Activated CD4-positive, alpha-beta T cell treated with anti-CD3 and anti-CD28 coated beads, Interleukin-2, amount 50 U/mL, for 24 hours (primary cell): ENCODE measurements around the gene CRYBG2.

Experiments used
- DNase-seq, 2 donors: peaks; one replicate each; pipeline ENCODE4 v3.0.0-alpha.2; 2020; ENCODE audit warnings: low read depth in 1 of 2, low spot score in 1 of 2

Gene CRYBG2

DNA sequence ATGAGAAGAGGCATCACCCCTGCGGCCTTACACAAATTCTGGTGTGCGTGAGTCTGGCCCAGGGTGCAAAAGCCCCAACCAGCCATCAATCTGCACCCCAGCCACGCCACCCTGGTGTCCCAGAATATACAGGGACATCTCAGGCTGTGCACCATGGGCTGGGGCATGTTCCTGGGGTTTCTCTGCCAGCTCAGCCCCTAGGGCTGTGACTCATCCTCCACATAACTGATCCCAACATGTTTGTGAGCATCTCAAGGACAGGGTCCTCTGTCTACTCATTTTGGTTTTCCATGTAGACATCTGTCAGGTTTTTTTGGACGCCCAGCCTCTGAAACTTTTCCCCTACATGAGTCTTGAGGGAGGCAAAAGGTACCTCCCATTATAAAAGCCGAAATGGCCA, 18.1 kb upstream of the CRYBG2 start:
- DNase-seq = no peak

DNA sequence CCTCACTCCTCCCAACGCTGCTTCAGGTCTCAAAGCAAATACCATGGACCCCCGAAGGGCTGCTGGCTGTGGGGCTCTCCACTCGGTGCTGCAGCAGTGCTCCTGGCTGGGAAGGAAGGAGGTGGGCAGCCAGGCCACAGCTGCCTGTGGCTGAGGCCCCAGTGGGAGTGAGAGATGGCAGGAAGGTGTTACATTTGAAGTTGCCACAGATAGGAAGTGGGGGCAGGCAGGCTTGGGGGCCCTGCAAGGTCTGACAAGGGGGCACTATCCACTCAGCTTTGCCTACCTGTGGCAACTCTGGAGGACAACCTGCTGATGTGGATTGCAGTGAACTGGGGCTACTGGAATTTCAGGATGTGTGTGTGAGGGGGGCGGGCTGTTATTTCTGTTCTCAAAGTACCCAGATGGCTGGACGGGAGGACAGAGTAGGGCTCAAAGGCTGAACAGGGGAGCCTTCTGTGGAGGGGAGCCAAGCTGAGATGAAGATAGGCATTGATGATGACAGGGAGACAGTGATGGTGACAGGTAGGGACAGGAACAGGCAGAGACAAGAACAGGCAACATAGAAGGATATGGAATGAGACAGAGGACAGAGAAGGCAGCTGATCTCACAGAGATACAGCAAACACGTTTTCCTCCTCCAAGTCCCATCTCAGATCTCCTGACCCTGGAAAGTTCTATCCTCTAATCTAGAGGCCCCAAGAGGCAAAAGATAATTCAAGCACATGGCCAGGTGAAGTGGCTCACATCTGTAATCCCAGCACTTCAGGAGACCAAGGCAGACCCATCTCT, 16.9 kb upstream of the CRYBG2 start:
- no peak for DNase-seq

DNA sequence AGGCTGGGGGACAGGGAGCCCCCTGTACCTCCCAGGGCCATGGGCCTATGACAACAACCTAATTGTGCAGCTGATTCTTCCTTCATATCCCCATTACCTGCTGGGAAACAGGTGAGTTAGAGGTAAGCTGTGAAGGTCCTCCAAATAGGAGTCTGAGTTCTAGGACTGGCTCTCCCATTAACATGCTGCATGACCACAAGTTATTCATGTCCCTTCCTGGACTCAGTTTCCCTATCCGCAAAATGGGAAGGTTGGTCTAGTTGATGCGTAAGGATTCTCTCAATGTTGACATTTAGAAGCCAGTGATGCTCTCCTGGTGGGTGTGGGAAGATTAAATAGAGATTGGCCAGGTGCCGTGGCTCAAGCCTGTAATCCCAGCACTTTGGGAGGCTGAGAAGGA, 14.6 kb upstream of the CRYBG2 start:
- no peak for DNase-seq

DNA sequence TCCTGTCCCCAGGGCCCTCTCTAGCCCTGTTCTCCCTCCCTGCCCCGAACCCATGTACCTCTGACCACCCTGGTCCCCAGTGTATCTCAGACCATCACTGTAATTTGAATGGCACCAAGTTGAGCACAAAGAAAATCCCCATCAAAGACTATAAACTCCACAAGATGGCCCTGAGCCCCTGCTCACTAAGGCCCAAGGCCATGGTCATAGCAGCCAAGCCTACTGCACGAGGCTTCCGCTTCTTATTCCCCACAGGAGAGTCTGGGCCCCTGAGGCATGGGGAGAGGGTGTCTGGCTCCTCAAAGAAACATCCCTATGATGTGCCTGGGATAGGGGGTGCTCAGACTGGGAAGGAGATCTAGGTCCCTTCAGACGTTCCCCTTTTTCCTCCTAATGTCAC, 14.1 kb upstream of the CRYBG2 start:
- DNase-seq = no peak

DNA sequence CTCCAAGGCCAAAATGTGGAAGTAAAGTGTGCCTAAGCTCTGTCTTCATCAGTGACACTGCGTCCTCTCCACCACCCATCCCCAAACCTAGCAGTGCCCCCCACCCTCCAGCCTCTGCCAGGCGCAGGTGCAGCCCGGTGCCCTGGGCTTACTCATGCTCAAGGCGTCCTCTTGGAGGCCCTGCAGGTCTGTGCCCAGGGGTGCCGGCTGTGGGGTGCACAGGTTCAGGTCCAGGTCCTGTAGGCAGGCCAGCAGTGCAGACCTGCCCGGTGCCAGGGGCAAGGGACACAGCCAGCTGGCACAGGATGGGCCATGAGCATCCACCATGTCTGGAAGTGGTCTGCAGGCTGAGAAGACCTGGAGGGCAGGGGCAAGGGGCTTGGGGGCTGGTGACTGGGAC, 13.5 kb upstream of the CRYBG2 start:
- no peak for DNase-seq

DNA sequence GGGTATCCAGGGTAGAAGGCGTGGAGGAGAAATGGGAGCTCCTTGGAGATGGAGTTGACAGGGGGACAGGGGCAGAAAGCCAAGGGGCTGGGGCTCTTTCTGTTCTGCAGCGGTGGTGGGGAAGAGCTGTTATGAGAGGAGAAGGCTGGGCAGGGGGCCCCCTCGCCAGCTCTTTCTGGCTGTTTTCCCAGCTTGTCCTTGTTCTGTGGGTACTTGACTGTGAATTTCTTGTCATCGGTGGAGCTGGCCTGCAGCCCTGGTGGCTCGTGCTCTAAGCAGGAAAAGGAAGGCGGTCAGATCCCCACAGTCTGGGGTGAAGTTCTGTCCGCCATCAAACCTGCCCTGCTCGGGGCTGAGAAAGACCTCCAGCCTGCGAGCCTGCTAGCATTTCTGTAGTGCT, 11.0 kb upstream of the CRYBG2 start:
- DNase-seq = no peak

DNA sequence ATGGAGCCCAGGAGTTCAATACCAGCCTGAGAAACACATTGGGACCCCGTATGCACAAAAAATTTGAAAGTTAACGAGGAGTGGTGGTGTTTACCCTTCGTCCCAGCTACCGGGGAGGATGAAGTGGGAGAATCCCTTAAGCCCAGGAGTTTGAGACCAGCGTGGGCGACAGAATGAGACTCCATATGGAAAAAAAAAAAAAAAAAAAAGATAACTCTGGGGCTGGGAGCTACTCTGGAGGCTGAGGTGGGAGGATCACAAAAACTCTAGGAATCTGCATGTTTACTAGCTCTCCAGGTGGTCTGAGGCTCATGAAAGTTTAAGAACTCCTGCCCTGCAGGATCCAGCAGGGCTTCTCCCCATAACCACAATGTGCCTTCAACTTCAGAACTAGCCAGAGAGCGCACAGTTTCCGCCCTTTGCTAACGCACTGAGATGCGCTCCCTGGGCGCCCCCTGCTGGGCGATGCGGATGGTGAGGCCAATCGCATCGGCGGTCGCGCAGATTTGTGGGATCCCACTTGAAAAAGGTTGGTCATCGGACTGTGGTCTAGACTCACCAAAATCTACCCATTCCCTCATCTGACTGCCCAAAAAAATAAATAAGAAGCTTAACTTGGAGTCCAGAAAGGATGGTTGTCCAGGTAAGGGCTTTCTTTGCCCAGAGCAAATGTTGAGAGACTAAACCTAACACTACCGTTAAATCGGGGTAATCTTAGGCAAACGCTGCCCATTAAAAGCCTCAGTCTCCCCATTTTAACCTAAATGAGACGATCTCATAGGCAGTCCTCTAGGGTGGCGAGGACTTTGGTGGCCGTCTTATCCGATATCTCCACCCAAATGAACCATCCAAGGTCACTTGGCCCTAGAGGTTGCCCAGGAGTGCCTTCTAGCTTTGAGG, 9.9 kb upstream of the CRYBG2 start:
- DNase-seq = peak; percentile 75 to 77

DNA sequence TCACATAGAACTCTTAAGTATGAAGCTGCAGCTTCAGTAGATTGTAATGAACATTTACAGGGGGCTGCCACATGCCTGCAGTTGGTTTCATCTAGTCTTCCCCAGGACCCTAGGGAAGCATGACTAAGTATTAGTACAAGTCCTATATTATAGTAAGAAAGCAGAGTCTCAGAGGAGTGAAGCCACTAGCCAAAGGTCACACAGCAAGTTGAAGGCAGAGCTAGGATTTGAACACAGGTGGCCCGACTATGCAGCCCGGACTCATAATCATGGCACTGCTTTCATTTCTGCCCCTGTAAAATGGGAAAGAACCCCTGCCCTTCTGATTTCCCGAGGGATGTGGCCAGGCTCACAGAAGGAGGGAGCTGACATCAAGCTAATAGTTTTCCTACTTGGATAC, 8.4 kb upstream of the CRYBG2 start:
- DNase-seq = no peak

DNA sequence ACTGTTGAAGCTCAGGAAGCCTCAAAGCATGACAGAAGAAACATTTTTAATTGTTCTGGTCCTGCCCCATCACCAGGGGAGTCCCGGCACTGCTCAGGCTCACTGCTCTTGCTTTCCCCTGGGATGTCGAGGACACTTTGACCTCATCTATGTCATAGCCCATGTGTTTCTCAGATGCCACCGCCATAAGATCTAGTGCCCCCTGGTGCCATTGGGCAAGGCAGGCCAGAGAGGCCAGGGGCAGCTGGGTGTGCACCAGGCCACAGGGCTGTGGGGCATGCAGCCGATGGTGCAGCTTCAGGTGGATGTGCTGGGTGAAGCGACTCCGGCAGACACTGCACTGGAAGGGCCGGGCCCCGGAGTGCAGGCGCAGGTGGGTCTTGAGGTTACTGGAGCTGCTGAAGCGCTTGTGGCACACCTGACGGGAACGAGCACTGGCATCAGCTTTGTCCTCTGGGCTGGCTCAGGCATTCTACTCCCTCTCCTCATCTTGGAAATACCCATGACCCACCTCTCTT, 7.7 kb upstream of the CRYBG2 start:
- no peak for DNase-seq

DNA sequence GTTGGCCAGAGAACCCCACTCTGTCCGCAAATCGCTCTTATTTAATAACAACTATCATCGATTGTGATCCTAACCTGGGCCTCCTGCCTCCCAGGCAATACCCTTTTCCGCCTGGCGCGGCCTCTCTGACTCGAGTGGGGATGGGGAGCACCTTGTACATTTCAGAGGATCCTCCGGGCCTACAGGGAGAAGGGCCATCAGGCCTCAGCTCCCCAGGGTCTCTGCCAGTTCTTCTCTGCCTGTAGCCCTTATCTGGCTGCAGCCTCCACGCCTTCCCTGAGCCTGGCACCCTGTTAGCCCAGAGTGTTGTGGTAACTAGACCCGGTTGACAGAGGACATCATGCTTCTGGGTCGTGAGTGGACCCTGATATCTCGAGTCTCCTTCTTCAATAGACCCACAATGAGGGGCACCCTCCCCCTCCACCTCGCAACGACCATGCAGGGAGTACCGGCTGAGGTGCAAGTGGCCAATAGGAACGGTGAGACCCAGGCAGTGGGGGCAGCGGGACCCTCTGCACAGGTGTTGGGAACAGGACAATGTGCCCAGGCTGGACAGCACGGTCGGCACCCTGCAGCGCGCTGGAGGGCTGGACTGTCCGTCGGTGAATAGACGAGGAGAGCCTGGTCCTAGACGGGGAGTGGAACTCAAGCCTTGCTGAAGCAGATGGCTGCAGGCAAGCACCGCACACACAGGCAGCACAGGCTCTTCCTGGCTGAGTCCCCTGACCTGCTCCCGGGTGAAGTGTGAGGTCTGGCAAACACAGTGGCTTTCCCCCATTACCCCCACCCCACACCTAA, 7.1 kb upstream of the CRYBG2 start:
- no peak for DNase-seq

DNA sequence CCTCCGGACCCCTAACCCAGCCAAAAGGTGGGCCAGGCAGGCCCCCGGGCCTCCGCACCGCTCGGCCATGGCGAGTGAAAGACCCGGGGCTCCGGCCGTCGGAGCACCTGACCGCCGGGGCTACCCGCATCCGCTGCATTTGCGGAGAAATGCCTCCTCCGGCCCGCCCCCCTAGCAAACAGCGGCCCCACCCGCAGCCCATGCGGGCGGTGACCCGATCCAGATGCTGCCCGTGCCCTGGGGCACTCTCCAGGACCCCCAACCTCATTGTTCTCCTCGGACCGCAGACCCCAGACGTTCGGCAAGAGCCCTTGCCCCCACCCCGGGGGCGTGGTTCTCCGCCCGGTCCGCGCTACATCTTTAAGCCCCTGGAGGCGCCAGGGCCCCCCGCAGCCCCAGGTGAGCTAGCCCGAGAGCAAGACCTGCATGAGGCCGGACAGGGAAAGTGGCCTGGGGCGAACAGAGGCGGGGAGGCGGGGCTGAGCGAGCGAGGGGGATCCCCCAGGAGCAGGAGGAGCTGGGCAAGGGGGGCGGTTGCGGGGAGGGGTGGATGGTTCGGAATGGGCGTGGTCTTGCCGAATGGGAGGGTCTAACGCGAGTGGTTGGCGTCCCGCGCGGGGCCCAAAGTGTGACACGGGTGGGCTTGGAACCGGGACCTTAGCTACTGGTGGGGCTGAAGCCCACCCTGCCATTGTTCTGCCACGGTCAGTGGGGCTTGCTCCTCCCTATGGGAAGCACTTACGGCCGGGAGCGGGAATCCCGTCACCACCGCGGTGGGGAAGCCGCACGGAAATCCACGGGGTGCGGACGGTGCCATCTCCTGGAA, 6.3 kb upstream of the CRYBG2 start:
- peak in 1 of 2 donors; percentile 15 for DNase-seq

DNA sequence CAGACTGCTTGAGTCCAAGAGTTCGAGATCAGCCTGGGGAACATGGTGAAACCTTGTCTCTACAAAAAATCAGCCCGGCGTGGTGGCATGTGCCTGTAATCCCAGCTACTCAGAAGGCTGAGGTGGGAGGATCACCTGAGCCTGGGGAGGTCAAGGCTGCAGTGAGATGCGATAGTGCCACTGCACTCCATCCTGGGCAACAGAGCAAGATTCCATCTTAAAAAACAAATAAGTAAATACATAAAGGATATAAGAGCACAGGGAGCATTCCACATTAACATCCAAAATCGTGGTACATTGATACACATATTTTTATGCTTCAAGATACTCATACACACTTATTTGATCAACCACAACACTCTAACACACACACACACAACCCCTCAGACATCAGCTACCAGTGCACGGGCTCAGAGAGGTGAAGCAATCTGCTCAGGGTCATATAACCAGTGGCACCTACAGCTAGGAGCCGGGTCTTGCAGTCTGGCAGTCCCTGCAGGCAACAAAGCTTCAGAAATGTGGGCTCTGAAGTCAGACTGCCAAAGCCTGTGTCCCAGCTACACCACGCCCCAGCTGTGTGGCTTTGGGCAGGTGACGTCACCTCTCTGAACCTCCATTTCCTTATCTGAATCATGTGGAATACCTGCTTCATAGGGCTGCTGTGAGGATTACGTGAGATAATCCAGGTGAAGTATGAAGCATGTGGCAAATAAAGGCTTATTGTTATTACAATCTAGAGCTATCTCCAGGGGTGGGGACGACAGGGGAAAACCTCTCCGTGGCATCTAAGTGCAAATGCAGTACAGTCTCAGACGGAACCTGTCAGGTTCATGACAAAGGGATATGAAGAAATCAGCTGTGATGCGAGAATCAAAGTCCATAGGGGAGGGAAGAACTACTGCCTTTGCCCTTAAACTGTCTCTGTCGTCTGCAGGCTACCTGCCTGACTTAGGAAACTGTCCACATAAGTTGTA, 4.8 kb upstream of the CRYBG2 start:
- peak in 1 of 2 donors; percentile 44 for DNase-seq

DNA sequence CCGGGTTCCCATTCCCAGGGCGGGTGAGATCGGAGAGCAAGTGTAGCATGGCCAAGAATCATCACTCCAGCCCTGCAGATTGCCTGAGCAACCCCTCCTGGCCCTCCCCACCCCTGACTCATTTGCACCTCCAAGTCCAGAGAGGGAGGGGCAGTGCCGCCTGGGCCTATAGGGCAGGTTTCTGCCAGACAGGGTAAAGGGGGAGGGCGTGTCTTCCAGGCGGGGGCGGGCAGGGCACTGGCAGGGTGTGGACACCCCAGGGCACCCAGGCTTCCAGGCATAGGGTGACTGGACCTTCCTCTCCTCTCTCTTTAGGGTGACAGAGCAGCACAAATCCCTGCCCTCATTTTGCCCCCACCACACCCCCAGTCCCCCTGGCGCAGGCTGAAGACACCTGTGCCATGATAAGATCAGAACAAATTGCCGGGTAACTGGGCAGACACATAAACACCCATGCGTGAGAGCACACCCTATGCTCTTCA, 3.2 kb upstream of the CRYBG2 start:
- no peak for DNase-seq

DNA sequence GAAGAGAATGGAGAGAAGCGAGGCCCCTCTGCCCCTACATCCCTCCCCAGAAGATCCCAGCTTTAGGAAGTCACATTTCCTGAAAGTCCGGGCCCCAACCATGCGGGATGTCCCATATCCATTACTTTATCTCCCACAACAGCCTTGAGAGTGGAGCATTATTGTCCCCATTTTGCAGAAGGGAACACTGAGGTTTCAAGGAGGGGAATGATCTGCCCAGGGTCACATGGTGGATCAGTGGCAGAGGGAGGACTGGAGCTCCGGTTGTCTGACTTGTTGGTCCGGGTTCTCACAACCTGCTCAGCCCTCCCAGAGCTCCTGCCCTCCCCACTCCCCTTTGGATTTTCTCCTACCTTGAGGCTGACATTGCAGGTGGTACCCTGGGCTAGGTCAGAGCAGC, 2.2 kb upstream of the CRYBG2 start:
- no peak for DNase-seq

DNA sequence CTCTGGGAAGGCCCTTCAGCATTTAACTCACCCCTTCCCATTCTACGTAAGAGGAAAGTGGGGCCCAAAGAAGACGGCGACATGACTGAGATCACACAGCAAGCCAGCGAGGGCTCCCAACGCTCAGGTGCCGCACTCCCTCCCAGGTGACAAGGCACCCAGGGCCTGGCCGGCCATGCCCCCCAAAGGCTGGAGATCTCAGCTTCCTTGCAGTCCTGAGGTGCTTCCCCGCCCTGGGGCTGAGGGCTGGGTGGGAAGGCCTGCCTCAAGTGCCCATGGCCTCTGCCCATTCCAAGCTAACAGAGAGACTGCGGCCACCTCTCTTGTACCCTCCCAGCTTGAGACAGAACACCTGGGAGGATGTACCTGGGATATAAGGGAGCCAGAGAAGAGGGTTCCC, 1.0 kb upstream of the CRYBG2 start:
- no peak for DNase-seq

DNA sequence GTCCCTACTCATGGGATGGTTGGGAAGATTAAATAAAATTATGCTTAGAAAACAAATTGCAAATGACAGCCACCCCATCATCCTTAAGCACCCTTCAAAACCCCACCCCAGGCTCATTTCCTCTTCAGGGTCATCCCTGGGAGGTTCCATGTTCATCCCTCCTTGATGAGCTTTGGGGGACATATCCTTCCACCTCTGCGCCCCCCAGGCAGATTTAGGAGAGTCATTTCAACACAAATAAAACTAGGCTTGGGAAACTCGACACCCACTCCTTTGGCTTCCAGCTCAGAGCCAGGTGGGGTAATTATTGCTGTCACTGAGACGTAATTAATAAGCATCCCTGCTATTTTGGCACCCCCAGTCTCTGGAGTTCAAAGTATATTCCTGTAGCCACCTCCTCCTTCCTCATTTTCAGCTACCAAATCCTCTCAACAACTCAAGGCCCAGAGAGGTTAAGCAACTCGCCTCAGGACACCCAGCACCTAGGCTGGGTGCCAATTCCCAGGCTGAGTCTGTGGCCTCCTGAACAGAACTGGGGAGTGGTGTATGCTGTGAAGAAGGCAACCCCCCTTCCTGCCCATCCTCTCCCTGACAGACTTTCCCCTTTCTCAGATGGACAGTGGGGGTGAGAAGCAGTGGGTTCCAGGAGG, 595 bp downstream of the CRYBG2 start:
- DNase-seq = no peak

DNA sequence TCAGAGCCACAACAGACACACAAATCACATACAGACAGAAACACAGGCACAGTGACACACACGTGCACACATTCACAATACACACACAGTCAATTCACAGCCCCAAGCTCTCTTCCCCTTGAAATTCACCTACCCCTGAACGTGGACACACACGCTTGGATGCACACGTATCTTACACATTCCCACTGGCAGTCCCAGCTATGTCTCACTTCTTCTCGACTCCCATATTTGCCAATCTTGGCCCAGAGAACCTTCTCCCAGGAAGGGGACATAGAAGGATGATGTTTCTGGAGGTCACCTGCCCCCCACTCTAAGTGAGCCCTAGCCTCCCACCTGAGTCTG, 1.6 kb downstream of the CRYBG2 start:
- no peak for DNase-seq

DNA sequence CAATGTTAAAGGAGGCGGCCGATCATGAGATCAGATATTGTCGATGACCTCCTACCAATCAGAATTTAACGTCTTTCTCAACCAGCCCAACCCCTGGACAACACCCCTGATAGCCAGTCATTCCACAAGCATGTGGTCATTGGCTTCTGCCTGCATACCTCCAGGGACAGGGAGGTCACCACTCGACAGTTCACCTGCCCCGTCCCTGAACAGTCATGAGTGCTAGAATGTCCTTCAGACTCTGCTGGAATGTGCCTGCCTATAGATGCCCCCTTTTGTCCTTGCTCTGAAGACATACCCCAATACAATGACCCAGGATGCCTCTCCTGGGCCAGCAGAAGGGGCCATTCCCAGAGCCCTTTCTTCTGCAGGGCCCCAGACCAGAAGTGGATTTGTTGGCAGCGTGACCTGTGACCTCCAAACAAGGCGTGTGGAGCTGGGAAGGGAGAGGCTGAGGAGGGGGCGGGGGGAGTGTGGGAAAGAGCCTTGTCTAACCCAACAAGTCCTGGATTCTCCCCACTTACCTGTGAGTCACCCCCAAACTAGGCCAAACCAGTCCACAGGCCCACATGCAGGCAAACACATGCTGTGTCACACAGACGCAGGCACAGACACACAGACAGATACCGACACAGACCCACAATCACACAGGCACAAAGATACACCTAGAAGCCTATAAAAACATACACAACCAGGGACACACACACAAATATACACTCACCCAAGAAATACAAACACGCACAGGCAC, 2.2 kb downstream of the CRYBG2 start:
- DNase-seq = no peak
